Measurements from ENCODE around the gene TMSB15C. TPM values are rescaled to one million over a fixed set of nuclear protein-coding genes. Genes with fewer than 3 reads are reported as not detected.

The TMSB15C gene
- total RNA-seq, 4 donors from 2014 or later: 0.45 to 1.0 (median 0.65) TPM

DNA sequence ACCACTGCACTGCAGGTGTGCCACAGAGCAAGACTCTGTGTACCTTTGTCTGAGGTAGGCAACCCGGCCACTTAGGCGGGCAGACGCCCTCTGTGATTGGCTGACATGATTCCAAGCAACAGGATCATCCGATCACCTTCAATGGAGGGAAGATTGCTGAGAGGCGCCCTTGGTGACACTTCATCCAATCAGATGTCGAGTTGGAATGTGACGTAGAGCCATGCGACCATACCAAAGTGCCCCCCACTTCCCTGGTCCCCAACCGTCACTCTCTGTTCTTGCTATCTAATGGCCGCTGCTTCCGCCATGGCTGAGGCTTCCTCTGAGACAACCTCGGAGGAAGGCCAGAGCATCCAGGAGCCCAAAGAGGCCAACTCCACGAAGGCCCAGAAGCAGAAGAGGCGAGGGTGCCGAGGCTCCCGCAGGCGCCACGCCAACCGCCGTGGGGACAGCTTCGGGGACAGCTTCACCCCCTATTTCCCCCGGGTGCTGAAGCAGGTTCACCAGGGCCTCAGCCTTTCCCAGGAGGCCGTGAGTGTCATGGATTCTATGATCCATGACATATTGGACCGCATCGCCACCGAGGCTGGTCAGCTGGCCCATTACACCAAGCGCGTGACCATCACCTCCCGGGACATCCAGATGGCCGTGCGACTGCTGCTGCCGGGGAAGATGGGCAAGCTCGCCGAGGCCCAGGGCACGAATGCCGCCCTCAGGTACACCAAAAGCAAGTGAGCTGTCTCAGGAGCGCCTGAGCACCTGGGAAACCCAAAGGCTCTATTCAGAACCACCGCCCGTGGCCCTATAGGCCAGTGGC is 36.1 kb downstream of the TMSB15C start, which contains the start of gene H2BW2:
Gene H2BW2, plus strand, starts transcription at position 268 of the 817 bp plus-strand sequence. Its CDS starts 39 bp downstream, at position 307.
- Histone ChIP-seq H3K27ac (no peak within 1 kb of the TSS), H3K9me3 (no peaks in the 10 kb centered on the region), H3K4me1 (no peaks in the 10 kb centered on the region), H3K27me3 (no peaks in the 10 kb centered on the region), H3K4me3 (replicated peaks in 1 of 3) (no peak within 1 kb of the TSS), H3K36me3 (no peaks in the 10 kb centered on the region)
- TF ChIP-seq, protein P1, sequence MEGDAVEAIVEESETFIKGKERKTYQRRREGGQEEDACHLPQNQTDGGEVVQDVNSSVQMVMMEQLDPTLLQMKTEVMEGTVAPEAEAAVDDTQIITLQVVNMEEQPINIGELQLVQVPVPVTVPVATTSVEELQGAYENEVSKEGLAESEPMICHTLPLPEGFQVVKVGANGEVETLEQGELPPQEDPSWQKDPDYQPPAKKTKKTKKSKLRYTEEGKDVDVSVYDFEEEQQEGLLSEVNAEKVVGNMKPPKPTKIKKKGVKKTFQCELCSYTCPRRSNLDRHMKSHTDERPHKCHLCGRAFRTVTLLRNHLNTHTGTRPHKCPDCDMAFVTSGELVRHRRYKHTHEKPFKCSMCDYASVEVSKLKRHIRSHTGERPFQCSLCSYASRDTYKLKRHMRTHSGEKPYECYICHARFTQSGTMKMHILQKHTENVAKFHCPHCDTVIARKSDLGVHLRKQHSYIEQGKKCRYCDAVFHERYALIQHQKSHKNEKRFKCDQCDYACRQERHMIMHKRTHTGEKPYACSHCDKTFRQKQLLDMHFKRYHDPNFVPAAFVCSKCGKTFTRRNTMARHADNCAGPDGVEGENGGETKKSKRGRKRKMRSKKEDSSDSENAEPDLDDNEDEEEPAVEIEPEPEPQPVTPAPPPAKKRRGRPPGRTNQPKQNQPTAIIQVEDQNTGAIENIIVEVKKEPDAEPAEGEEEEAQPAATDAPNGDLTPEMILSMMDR (IDR thresholded peaks at IDR 0.05): no peak
- TF ChIP-seq POLR2A (IDR thresholded peaks at IDR 0.05): no peak
- no peak for DNase-seq
- intact Hi-C loops (cut with DNase I): no loop called here
- WGBS, 2 donors: 92 to 93% methylated on average over 17 to 38 of the region's 39 CpGs

Other genes with a start within 250 kb of the TMSB15C start
- 1 to 10 TPM; 1.9 to 4.1 (median 2.9) TPM for gene RAB9B, start 244.0 kb downstream of the TMSB15C start, total RNA-seq
- 1 to 10 TPM in 2 of 4 donors, under 1 TPM in 2; 0.34 to 8.1 (median 1.2) TPM for gene TMSB15B, start 113.6 kb downstream of the TMSB15C start, total RNA-seq
- not detected for gene H2BW1, start 62.5 kb downstream of the TMSB15C start, total RNA-seq
- not detected for gene H2BW2, start 36.3 kb downstream of the TMSB15C start, total RNA-seq
- gene ZCCHC18, start 36.3 kb upstream of the TMSB15C start, total RNA-seq: under 1 TPM in 2 of 4 donors, not detected in 2; 0.21 to 0.67 TPM
- 10 to 100 TPM; 13.3 to 25.7 (median 21.6) TPM for gene SLC25A53, start 80.8 kb upstream of the TMSB15C start, total RNA-seq
- 10 to 100 TPM; 36.3 to 51.9 (median 41.9) TPM for gene FAM199X, start 90.2 kb upstream of the TMSB15C start, total RNA-seq
- gene ESX1, start 178.7 kb upstream of the TMSB15C start, total RNA-seq: not detected